IPS-20b (cell line): ENCODE measurements around the gene LRRC7.

Experiments
- H3K27ac ChIP-seq: one replicate; pipeline ENCODE4 v1.5.1; 2013; ENCODE audit warnings: low read length
- H3K27me3 ChIP-seq: 2 replicates; pipeline ENCODE4 v1.6.1; 2013; ENCODE audit warnings: mild to moderate bottlenecking, low read length, inconsistent platforms; ENCODE audit not compliant: insufficient read depth
- H3K36me3 ChIP-seq: 2 replicates; pipeline ENCODE4 v1.6.1; 2013; ENCODE audit warnings: low read depth, mild to moderate bottlenecking, inconsistent platforms, low read length, moderate library complexity; ENCODE audit not compliant: insufficient read depth
- H3K4me1 ChIP-seq: 2 replicates; pipeline ENCODE4 v1.6.1; 2013; ENCODE audit warnings: mild to moderate bottlenecking, control low read depth, inconsistent platforms, low read length, moderate library complexity; ENCODE audit not compliant: insufficient read depth
- H3K4me3 ChIP-seq: 2 replicates; pipeline ENCODE4 v1.5.1; 2013; ENCODE audit warnings: mild to moderate bottlenecking, low read length, inconsistent platforms
- H3K9ac ChIP-seq: 2 replicates; pipeline ENCODE4 v1.6.1; 2013; ENCODE audit warnings: low read depth, mild to moderate bottlenecking, inconsistent platforms, low read length, moderate library complexity
- H3K9me3 ChIP-seq: 2 replicates; pipeline ENCODE4 v1.6.1; 2013; ENCODE audit warnings: mild to moderate bottlenecking, low read depth, low read length, inconsistent platforms; ENCODE audit not compliant: insufficient read depth

Gene LRRC7

DNA sequence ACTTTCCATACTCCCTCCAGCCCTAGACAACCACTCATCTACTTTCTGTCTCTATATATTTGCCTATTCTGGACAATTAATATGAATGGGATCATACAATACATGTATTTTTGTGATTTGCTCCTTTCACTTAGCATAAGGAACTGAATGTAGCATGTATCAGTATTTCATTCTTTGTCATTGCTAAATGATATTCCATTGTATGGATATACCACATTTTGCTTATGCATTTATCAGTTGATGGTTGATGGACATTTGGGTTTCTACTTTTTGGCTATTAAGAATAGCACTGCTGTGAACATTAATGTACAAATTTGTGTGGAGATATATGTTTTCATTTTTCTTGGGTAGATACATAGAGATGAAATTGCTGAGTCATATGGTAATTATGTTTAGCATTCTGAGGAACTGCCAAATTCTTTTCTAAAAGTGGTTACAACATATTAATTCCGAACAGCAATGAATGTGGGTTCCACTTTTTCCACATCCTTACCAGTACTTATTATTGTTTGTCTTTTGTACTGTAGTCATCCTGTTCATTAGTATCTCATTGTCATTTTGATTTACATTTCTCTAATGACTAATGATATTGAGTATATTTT lies 516.7 kb downstream of the LRRC7 start:
- H3K27ac ChIP-seq: no peak overlapping the region
- H3K4me3 ChIP-seq: no peak overlapping the region
- no peaks in the 10 kb centered on the region for H3K27me3 ChIP-seq
- no peaks in the 10 kb centered on the region for H3K9me3 ChIP-seq
- no peaks in the 10 kb centered on the region for H3K4me1 ChIP-seq
- no peaks in the 10 kb centered on the region for H3K36me3 ChIP-seq
- no peak overlapping the region for H3K9ac ChIP-seq

DNA sequence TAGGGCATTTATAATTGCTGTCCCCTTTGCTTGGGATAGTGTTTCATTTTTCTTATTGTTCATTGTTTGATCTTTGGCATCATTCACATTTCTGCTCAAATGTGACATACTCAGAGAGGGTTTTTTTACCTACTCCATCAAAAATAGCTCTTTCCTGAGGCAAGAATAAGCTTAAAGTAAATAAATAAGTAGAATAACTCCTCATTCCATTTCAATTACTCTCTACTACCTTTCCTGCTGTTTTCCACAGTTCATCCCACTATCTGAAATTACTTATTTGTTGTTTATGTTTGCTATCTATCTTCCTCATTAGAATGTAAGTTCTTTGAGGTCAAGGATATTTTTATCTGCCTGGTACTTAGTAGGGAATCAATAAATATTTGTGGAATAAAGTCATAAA lies 517.8 kb downstream of the LRRC7 start:
- H3K4me1 ChIP-seq: no peaks in the 10 kb centered on the region
- no peak overlapping the region for H3K9ac ChIP-seq
- no peaks in the 10 kb centered on the region for H3K36me3 ChIP-seq
- H3K27ac ChIP-seq: no peak overlapping the region
- H3K9me3 ChIP-seq: no peaks in the 10 kb centered on the region
- H3K4me3 ChIP-seq: no peak overlapping the region
- H3K27me3 ChIP-seq: no peaks in the 10 kb centered on the region

DNA sequence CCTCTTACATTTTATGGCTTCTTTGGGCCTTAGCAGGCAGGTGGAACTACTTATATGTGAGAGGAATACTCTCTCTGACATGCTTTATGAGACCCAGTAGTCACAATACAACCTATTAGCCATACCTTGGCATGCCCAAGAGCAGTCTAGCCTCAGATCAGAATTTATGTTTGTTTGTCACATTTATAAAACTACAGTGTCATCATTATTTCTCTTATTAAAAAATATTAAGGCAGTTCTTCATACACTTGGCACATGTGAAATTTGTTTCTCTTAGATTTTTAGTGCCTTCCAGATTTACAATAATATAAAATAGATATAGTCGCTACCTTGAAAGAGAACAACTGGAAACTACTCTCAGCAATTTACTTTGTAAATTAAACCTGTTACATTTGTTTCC lies 519.2 kb downstream of the LRRC7 start:
- Histone ChIP-seq H3K9ac (no peak overlapping the region), H3K36me3 (no peaks in the 10 kb centered on the region), H3K4me1 (0 out of 2 replicates have a peak, but pooled peaks cover 5% of the 10 kb centered on the region), H3K9me3 (no peaks in the 10 kb centered on the region), H3K27ac (no peak overlapping the region), H3K4me3 (no peak overlapping the region), H3K27me3 (no peaks in the 10 kb centered on the region)

DNA sequence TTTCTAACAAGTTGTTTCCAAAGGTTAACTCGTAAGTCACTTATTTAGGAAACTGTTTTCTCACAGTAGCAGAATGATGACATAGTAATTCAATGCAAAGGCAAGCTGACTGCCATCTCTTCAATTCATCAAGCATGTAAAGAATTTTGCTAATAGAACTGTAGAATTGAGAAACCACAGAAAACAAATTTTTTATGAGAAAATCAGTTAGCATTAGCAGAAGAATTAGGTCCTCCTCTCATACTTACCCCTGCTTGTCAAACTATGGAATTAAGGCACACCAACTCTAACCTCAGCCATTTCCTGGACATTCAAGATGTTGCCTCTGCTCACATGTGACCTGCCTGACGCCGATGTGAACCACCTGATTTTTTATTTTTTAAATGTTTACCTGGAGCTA lies 522.4 kb downstream of the LRRC7 start:
- H3K9me3 ChIP-seq: no peaks in the 10 kb centered on the region
- H3K4me1 ChIP-seq: 0 out of 2 replicates have a peak, but pooled peaks cover 6% of the 10 kb centered on the region
- H3K9ac ChIP-seq: no peak overlapping the region
- H3K36me3 ChIP-seq: no peaks in the 10 kb centered on the region
- H3K27me3 ChIP-seq: no peaks in the 10 kb centered on the region
- H3K4me3 ChIP-seq: no peak overlapping the region
- no peak overlapping the region for H3K27ac ChIP-seq

DNA sequence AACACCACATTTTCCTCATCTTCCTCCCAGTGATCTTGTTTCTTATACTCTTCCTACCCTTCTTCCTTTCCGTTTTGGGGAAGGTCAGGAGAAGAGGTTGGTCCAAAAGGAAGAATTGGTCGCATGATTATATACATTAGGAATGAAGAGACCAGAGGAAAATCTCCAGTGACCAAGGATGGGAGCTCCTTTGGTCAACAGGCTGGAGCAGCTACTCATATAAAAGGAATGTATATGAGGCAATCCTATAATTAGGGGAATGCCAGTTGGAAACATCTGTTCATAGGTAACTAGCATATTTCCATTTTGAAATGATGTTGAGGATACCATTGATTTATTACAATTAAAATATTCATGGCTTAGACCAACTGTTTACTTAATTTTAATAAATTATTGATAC lies 523.2 kb downstream of the LRRC7 start:
- no peaks in the 10 kb centered on the region for H3K27me3 ChIP-seq
- H3K36me3 ChIP-seq: no peaks in the 10 kb centered on the region
- no peak overlapping the region for H3K27ac ChIP-seq
- H3K4me3 ChIP-seq: no peak overlapping the region
- no peak overlapping the region for H3K9ac ChIP-seq
- H3K4me1 ChIP-seq: 0 out of 2 replicates have a peak, but pooled peaks cover 6% of the 10 kb centered on the region
- no peaks in the 10 kb centered on the region for H3K9me3 ChIP-seq

DNA sequence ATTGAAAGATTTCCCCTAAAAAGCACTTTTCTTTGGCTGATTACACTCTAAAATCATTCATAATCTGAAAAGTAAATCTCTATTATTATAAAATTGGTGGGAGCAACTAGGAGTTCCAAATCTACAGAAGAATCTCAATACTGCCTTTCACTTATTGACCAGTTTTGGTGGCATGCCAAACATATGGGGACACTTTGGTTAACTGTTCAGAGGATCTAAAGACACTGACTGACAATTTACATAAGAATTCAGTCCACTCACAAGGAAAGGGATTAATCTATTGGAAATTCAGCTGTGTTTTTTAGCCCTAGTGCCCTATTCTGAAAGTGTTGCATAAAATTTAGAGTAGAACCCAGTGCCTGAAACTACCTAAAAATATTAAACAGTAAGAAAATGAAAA lies 524.1 kb downstream of the LRRC7 start:
- no peak overlapping the region for H3K4me3 ChIP-seq
- H3K27ac ChIP-seq: no peak overlapping the region
- no peak overlapping the region for H3K9ac ChIP-seq
- no peaks in the 10 kb centered on the region for H3K9me3 ChIP-seq
- H3K27me3 ChIP-seq: no peaks in the 10 kb centered on the region
- no peaks in the 10 kb centered on the region for H3K36me3 ChIP-seq
- 0 out of 2 replicates have a peak, but pooled peaks cover 6% of the 10 kb centered on the region for H3K4me1 ChIP-seq

DNA sequence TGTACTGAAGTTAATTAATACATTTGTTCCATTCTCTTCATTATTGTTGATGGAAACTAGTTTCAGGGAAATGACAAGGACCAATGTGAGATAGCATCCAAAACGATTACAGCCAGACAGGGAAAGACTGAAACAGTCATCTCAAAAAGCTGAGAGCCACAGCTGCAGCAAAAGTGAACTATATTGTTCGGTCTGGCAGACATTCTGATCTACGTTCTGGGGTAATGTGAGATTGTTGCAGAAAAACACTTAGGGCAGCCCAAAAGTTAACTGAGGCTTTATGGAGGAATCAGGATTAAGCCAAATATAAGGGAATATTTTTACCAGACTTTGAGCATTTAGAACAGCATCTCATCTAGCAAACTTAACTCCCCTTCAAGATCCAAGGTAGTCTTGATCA lies 524.8 kb downstream of the LRRC7 start:
- Histone ChIP-seq H3K27ac (no peak overlapping the region), H3K9ac (no peak overlapping the region), H3K27me3 (no peaks in the 10 kb centered on the region), H3K4me1 (0 out of 2 replicates have a peak, but pooled peaks cover 6% of the 10 kb centered on the region), H3K4me3 (no peak overlapping the region), H3K9me3 (no peaks in the 10 kb centered on the region), H3K36me3 (no peaks in the 10 kb centered on the region)

DNA sequence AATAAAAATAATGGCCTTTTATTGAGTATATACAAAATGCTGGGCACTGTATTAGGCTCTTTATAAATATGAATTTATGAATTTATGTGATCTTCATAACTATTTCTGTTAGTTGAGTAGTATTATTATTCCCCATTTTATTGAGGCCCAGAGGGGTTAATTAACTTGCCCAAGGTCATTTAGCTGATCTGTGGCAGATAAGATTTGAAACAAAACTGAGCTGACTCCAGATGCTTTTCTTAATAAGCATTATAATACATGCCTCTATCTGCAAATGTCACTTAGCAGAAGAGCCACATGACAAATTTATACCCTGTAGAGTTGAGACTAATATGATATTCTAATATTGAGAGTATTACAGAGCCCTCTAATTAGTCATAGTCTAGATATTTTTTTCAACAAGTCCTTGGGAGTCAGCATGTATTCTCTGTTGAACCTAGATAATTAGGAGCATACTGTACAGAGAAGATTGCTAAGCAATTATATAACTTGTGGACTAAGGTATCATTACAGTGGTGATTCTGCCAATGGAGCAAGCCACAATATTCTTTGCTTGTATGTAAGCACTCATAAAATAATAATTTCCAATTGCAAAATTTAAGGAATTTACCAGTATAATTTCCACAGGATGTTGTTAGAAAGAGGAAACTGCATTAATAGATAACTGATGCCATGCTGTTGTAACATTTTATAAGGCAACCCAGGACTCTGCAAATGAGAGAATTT lies 525.7 kb downstream of the LRRC7 start:
- Histone ChIP-seq H3K27me3 (no peaks in the 10 kb centered on the region), H3K36me3 (no peaks in the 10 kb centered on the region), H3K4me3 (no peak overlapping the region), H3K9me3 (no peaks in the 10 kb centered on the region), H3K27ac (no peak overlapping the region), H3K9ac (no peak overlapping the region), H3K4me1 (0 out of 2 replicates have a peak, but pooled peaks cover 6% of the 10 kb centered on the region)

DNA sequence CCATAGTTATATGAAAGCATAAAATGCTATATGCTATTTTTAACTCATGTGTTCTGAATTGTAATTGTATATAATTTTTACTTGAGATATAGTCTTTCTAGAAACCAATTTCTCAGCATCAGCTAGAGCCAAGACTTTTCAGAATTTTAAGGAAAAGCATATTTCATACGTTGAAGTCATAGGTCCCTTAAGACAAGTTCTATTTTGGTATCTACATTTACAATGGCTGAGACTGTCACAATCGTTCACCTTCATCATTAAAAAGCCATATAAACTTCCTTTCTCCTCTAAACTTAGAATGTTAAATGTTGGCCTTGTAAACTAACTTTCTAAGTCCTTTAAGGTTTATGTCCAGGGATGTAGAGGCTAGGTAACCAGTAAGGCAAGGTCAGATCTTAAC lies 533.5 kb downstream of the LRRC7 start:
- Histone ChIP-seq H3K9ac (no peak overlapping the region), H3K4me1 (no peaks in the 10 kb centered on the region), H3K4me3 (no peak overlapping the region), H3K36me3 (no peaks in the 10 kb centered on the region), H3K9me3 (no peaks in the 10 kb centered on the region), H3K27ac (no peak overlapping the region), H3K27me3 (no peaks in the 10 kb centered on the region)

DNA sequence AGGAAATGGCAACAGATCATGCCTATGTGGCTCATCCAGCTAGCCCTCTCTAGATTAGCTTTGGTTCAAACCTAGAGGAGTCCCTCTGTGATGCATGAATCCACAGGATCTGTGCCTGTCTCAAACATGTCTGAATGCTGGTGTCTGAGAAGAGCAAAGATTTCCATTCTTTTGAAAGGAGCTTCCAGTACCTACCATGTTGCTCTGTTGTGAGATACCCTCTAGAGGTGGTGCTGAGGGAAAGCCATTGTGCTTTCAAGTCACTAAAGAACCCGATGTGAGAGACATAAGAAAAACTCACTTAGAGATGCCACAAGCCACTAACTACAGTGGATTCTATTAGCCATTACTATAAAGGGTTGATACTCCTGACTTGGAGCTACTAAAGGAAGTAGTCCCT lies 534.1 kb downstream of the LRRC7 start:
- no peak overlapping the region for H3K4me3 ChIP-seq
- H3K9me3 ChIP-seq: no peaks in the 10 kb centered on the region
- no peaks in the 10 kb centered on the region for H3K4me1 ChIP-seq
- no peak overlapping the region for H3K9ac ChIP-seq
- H3K27me3 ChIP-seq: no peaks in the 10 kb centered on the region
- H3K27ac ChIP-seq: no peak overlapping the region
- no peaks in the 10 kb centered on the region for H3K36me3 ChIP-seq

DNA sequence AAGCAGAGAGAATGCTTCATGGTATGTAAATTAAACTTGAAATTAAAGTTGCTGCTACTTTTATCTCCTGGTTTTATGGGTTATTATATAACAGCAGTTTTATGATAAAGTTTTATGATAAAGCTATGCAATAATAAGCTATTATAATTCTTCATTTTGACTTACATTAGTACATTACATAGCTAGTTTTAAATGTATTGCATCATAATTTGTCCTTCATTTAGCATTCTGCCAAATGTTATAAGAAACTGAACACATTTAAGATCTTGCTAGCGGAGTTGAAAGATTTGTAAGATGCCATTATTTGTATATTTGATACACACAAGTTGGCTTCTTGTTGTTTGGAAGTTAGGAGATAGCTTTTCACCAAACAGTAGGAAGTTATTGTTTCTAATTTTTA lies 536.0 kb downstream of the LRRC7 start:
- Histone ChIP-seq H3K4me3 (no peak overlapping the region), H3K9ac (no peak overlapping the region), H3K36me3 (no peaks in the 10 kb centered on the region), H3K9me3 (no peaks in the 10 kb centered on the region), H3K27ac (no peak overlapping the region), H3K27me3 (no peaks in the 10 kb centered on the region), H3K4me1 (no peaks in the 10 kb centered on the region)

DNA sequence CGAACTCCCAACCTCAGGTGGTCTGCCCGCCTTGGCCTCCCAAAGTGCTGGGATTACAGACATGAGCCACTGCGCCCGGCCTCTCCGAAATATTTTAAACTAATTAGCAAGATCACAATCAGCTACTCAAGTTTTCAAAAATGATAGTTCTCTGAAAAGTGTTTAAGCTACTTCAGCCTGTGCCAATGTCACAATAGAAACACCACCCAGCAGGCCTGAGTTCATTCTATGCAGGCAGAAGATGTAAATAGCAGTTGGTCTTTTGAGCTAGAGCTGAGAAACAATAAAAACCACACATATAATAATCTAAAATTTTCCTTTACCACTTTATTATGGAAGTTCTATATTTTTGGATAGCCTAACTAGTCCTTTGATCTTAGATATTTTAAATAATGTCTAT lies 541.5 kb downstream of the LRRC7 start:
- Histone ChIP-seq H3K9me3 (no peaks in the 10 kb centered on the region), H3K4me1 (no peaks in the 10 kb centered on the region), H3K4me3 (no peak overlapping the region), H3K27me3 (no peaks in the 10 kb centered on the region), H3K27ac (no peak overlapping the region), H3K9ac (no peak overlapping the region), H3K36me3 (no peaks in the 10 kb centered on the region)
